SK-N-SH treated with all-trans-retinoic acid at 6 μM for 48 hours (cell line): ENCODE results near the gene DSP.

ENCODE experiments used
- ATAC-seq: fragments of 200-7000 bp; cut with Tn5 transposase; 3 replicates; pipeline ENCODE4 v1.9.1; 2020; ENCODE audit warnings: mild to moderate bottlenecking, moderate library complexity
- BACH2 ChIP-seq: fragments of 250-450 bp; sonication (Bioruptor Pico); IDR thresholded peaks from 2 replicates; pipeline ENCODE4 v1.9.0; 2021; ENCODE audit warnings: mild to moderate bottlenecking, borderline replicate concordance
- ESRRG ChIP-seq: fragments of 250-450 bp; sonication (Bioruptor Pico); IDR thresholded peaks from 2 replicates; pipeline ENCODE4 v1.6.1; 2021; ENCODE audit warnings: mild to moderate bottlenecking
- GLIS3 ChIP-seq: fragments of 250-450 bp; sonication (Bioruptor Pico); IDR thresholded peaks from 2 replicates; pipeline ENCODE4 v1.5.0; 2020; ENCODE audit warnings: mild to moderate bottlenecking, moderate library complexity
- PPARA ChIP-seq: fragments of 250-450 bp; sonication (Bioruptor Pico); IDR thresholded peaks from 2 replicates; pipeline ENCODE4 v1.5.0; 2020; ENCODE audit warnings: mild to moderate bottlenecking, borderline replicate concordance
- RARB ChIP-seq: fragments of 250-450 bp; sonication (Bioruptor Pico); IDR thresholded peaks from 2 replicates; pipeline ENCODE4 v1.8.0; 2021; ENCODE audit warnings: mild to moderate bottlenecking, moderate library complexity
- SNAI2 ChIP-seq: fragments of 250-450 bp; sonication (Bioruptor Pico); IDR thresholded peaks from 2 replicates; pipeline ENCODE4 v1.5.0; 2020; ENCODE audit warnings: mild to moderate bottlenecking, moderate library complexity
- TCF4 ChIP-seq: fragments of 250-450 bp; sonication (Bioruptor Pico); IDR thresholded peaks from 2 replicates; pipeline ENCODE4 v1.8.0; 2021; ENCODE audit warnings: mild to moderate bottlenecking, moderate library complexity, borderline replicate concordance
- TOX ChIP-seq: fragments of 250-450 bp; sonication (Bioruptor Pico); IDR thresholded peaks from 2 replicates; pipeline ENCODE4 v1.8.0; 2021; ENCODE audit warnings: mild to moderate bottlenecking, moderate library complexity, borderline replicate concordance
- ZFP3 ChIP-seq: fragments of 250-450 bp; sonication (Bioruptor Pico); IDR thresholded peaks from 2 replicates; pipeline ENCODE4 v1.5.0; 2020; ENCODE audit warnings: mild to moderate bottlenecking, moderate library complexity
- ZFP30 ChIP-seq: fragments of 450-650 bp; formaldehyde crosslinking; IDR thresholded peaks from 2 replicates; pipeline ENCODE4 v1.5.0; 2022; ENCODE audit warnings: mild to moderate bottlenecking, moderate library complexity
- ZNF70 ChIP-seq: fragments of 450-650 bp; formaldehyde crosslinking; IDR thresholded peaks from 2 replicates; pipeline ENCODE4 v1.5.0; 2020; ENCODE audit warnings: mild to moderate bottlenecking, moderate library complexity
- ZNF8 ChIP-seq: fragments of 450-650 bp; formaldehyde crosslinking; IDR thresholded peaks from 2 replicates; pipeline ENCODE4 v1.5.0; 2020; ENCODE audit warnings: mild to moderate bottlenecking, moderate library complexity
- TF ChIP-seq, protein P1 (sequence below): fragments of 250-450 bp; sonication (Bioruptor Pico); IDR thresholded peaks from 2 replicates; pipeline ENCODE4 v1.5.1; 2020; ENCODE audit warnings: low read depth, mild to moderate bottlenecking, moderate library complexity
- TF ChIP-seq, protein P2 (sequence below): fragments of 250-450 bp; sonication (Bioruptor Pico); IDR thresholded peaks from 2 replicates; pipeline ENCODE4 v1.8.0; 2021; ENCODE audit warnings: low read depth, mild to moderate bottlenecking, moderate library complexity, borderline replicate concordance
- TF ChIP-seq, protein P3 (sequence below): fragments of 250-450 bp; sonication (Bioruptor Pico); IDR thresholded peaks from 2 replicates; pipeline ENCODE4 v1.5.1; 2021; ENCODE audit warnings: mild to moderate bottlenecking, moderate library complexity
- TF ChIP-seq, protein P4 (sequence below): fragments of 250-450 bp; sonication (Bioruptor Pico); IDR thresholded peaks from 2 replicates; pipeline ENCODE4 v1.5.0; 2020; ENCODE audit warnings: mild to moderate bottlenecking, moderate library complexity
- TF ChIP-seq, protein P5 (sequence below): fragments of 250-450 bp; sonication (Bioruptor Pico); IDR thresholded peaks from 2 replicates; pipeline ENCODE4 v1.8.0; 2020; ENCODE audit warnings: mild to moderate bottlenecking, moderate library complexity, borderline replicate concordance

DSP gene

DNA sequence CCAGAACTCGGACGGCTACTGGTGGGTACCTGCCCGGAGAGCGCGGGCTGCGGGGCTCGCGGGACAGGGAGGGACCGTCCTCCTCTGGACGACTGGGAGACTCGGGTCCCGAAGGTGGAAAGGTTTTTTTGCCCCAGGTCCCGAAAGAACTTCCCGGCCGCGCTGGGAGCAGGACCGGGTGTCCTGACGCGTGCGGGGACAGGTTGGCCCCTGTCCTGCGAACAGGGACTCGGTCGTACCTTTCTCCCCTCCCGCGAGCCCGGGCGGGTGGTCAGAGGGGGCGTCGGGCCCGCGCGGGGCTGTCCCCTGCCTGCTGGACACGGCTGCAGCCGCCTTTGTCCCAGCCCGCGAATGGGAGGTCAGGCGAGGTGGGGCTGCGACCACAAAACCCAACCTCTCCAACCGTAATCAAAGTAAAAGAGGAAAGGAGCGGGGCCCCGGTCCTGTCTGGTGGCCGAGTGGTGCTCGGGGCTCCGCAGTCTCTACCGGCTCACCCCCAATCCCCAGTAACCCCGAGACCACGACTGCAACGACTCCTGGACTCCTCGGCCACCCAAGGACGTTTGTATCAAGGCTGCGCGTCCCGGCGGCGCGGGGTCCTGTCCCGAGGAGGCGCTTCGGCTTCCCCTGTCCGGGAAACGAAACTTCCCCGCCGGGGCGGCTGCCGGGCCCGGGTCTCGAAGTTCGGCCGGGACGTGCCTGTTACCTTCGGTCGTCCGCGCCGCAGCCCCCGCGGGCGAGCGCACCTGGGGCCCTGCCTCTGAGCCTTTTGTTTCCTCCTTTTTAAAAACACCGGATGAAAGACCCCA, 798 bp downstream of the DSP start:
- no peak for TF ChIP-seq ZNF70
- TF ChIP-seq TOX (CRISPR knock-in tag), result no peak
- TF ChIP-seq, protein P1, sequence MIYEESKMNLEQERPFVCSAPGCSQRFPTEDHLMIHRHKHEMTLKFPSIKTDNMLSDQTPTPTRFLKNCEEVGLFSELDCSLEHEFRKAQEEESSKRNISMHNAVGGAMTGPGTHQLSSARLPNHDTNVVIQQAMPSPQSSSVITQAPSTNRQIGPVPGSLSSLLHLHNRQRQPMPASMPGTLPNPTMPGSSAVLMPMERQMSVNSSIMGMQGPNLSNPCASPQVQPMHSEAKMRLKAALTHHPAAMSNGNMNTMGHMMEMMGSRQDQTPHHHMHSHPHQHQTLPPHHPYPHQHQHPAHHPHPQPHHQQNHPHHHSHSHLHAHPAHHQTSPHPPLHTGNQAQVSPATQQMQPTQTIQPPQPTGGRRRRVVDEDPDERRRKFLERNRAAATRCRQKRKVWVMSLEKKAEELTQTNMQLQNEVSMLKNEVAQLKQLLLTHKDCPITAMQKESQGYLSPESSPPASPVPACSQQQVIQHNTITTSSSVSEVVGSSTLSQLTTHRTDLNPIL (CRISPR knock-in tag), result no peak
- TF ChIP-seq, protein P2, sequence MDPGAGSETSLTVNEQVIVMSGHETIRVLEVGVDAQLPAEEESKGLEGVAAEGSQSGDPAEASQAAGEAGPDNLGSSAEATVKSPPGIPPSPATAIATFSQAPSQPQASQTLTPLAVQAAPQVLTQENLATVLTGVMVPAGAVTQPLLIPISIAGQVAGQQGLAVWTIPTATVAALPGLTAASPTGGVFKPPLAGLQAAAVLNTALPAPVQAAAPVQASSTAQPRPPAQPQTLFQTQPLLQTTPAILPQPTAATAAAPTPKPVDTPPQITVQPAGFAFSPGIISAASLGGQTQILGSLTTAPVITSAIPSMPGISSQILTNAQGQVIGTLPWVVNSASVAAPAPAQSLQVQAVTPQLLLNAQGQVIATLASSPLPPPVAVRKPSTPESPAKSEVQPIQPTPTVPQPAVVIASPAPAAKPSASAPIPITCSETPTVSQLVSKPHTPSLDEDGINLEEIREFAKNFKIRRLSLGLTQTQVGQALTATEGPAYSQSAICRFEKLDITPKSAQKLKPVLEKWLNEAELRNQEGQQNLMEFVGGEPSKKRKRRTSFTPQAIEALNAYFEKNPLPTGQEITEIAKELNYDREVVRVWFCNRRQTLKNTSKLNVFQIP (CRISPR knock-in tag), result no peak
- TF ChIP-seq, protein P3, sequence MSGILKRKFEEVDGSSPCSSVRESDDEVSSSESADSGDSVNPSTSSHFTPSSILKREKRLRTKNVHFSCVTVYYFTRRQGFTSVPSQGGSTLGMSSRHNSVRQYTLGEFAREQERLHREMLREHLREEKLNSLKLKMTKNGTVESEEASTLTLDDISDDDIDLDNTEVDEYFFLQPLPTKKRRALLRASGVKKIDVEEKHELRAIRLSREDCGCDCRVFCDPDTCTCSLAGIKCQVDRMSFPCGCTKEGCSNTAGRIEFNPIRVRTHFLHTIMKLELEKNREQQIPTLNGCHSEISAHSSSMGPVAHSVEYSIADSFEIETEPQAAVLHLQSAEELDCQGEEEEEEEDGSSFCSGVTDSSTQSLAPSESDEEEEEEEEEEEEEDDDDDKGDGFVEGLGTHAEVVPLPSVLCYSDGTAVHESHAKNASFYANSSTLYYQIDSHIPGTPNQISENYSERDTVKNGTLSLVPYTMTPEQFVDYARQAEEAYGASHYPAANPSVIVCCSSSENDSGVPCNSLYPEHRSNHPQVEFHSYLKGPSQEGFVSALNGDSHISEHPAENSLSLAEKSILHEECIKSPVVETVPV (CRISPR knock-in tag), result no peak
- TF ChIP-seq, protein P4, sequence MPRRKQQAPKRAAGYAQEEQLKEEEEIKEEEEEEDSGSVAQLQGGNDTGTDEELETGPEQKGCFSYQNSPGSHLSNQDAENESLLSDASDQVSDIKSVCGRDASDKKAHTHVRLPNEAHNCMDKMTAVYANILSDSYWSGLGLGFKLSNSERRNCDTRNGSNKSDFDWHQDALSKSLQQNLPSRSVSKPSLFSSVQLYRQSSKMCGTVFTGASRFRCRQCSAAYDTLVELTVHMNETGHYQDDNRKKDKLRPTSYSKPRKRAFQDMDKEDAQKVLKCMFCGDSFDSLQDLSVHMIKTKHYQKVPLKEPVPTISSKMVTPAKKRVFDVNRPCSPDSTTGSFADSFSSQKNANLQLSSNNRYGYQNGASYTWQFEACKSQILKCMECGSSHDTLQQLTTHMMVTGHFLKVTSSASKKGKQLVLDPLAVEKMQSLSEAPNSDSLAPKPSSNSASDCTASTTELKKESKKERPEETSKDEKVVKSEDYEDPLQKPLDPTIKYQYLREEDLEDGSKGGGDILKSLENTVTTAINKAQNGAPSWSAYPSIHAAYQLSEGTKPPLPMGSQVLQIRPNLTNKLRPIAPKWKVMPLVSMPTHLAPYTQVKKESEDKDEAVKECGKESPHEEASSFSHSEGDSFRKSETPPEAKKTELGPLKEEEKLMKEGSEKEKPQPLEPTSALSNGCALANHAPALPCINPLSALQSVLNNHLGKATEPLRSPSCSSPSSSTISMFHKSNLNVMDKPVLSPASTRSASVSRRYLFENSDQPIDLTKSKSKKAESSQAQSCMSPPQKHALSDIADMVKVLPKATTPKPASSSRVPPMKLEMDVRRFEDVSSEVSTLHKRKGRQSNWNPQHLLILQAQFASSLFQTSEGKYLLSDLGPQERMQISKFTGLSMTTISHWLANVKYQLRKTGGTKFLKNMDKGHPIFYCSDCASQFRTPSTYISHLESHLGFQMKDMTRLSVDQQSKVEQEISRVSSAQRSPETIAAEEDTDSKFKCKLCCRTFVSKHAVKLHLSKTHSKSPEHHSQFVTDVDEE (CRISPR knock-in tag), result no peak
- no peak for TF ChIP-seq RARB
- no peak for TF ChIP-seq BACH2 (CRISPR knock-in tag)
- TF ChIP-seq PPARA (CRISPR knock-in tag), result no peak
- no peak for TF ChIP-seq ZNF8 (CRISPR knock-in tag)
- TF ChIP-seq ESRRG (CRISPR knock-in tag), result no peak
- TF ChIP-seq, protein P5, sequence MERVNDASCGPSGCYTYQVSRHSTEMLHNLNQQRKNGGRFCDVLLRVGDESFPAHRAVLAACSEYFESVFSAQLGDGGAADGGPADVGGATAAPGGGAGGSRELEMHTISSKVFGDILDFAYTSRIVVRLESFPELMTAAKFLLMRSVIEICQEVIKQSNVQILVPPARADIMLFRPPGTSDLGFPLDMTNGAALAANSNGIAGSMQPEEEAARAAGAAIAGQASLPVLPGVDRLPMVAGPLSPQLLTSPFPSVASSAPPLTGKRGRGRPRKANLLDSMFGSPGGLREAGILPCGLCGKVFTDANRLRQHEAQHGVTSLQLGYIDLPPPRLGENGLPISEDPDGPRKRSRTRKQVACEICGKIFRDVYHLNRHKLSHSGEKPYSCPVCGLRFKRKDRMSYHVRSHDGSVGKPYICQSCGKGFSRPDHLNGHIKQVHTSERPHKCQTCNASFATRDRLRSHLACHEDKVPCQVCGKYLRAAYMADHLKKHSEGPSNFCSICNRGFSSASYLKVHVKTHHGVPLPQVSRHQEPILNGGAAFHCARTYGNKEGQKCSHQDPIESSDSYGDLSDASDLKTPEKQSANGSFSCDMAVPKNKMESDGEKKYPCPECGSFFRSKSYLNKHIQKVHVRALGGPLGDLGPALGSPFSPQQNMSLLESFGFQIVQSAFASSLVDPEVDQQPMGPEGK (CRISPR knock-in tag), result no peak
- TF ChIP-seq SNAI2 (CRISPR knock-in tag), result no peak
- no peak for TF ChIP-seq GLIS3 (CRISPR knock-in tag)
- TF ChIP-seq, all 23 proteins: peak for 0
- ATAC-seq, result peak; percentile 43

DNA sequence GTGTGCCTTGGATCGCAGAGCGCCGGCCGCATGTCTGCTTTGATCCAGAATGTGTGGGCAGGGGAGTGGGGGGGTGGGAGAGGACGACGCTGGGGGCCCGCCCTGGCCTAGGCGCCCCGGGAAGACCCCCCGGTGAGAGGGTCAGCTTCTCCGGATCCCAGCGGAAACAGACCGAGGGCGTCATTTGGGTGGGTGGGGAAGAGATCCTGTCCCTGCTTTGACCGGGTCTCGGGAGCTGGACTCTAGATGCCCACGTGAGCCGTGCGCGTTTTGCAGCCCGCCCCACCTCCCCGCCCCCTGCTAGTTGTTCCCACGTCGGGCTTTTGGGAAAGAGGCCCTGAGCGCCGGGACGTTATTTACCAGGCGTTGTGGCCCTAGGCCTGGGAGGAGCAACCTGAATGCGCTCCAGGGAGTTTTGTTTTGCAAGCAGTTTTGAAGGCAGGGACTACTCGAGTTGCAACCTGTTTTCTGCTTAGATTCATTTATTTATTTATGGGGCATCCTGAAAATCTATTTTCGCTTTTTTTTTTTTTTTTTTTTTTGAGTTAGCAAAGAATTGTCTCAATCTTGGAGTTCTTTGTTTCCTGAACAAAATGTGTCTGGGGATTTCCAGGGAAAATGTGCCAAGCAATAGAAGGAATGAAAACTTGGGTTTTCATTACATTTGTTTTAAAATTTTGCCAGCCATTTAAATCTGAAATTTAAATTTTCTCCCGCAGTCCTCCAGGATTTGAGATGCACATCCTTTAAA, 1.6 kb downstream of the DSP start:
- TF ChIP-seq, protein P5 (CRISPR knock-in tag), result no peak
- TF ChIP-seq ESRRG (CRISPR knock-in tag) (no peak), TCF4 (CRISPR knock-in tag) (no peak), GLIS3 (CRISPR knock-in tag) (no peak), ZFP30 (CRISPR knock-in tag) (no peak), ZFP3 (no peak)
- TF ChIP-seq, protein P2 (CRISPR knock-in tag), result no peak
- ATAC-seq, result peak; percentile 9
